Esophagus muscularis mucosa (tissue), 4 donors: Measurements from ENCODE around the gene S100A3. TPM values are rescaled to one million over a fixed set of nuclear protein-coding genes. Genes with fewer than 3 reads are reported as not detected.
"Not testable (repeated sequence)": the region's sequence is repeated elsewhere in the genome, so short reads cannot be mapped to it uniquely, and the experiment has no call there.

Experiments
- DNase-seq: peaks from one replicate; pipeline ENCODE4 v3.0.0-alpha.2; 2017; ENCODE audit errors: extremely low spot score
- H3K27ac ChIP-seq, 4 donors: fragments of 200-600 bp; sonication (generic); replicated peaks in 1 of 4; 1 replicate in 3 of 4; 2 replicates in 1 of 4; pipeline ENCODE4 v1.5.1; 2016 to 2019; ENCODE audit warnings: mild to moderate bottlenecking in 1 of 4
- H3K27me3 ChIP-seq, 4 donors: fragments of 200-600 bp; sonication (generic); one replicate each; pipeline versions ENCODE4 v1.5.1 to v1.6.0; 2016 to 2019
- H3K36me3 ChIP-seq, 4 donors: fragments of 200-600 bp; sonication (generic); one replicate each; pipeline ENCODE4 v1.5.1; 2016 to 2019
- H3K4me1 ChIP-seq, 4 donors: fragments of 200-600 bp; sonication (generic); one replicate each; pipeline ENCODE4 v1.5.1; 2016 to 2019
- H3K4me3 ChIP-seq, 4 donors: fragments of 200-600 bp; sonication (generic); 1 replicate in 2 of 4; 2 replicates in 2 of 4; pipeline ENCODE4 v1.5.1; 2016 to 2019; ENCODE audit warnings: mild to moderate bottlenecking in 4 of 4, moderate library complexity in 1 of 4
- H3K9me3 ChIP-seq, 4 donors: fragments of 200-600 bp; sonication (generic); 1 replicate in 3 of 4; 2 replicates in 1 of 4; pipeline ENCODE4 v1.5.1; 2016 to 2019
- CTCF ChIP-seq, 3 experiments: fragments of 200-600 bp in 2 of 3; fragments of 450-650 bp in 1 of 3; sonication (generic) in 2 of 3; IDR thresholded peaks; one replicate each; pipeline ENCODE4 v1.5.1; 2017 to 2019; ENCODE audit warnings: antibody characterized with exemption in 3 of 3, mild to moderate bottlenecking in 2 of 3, moderate library complexity in 1 of 3
- EP300 ChIP-seq: sonication (generic); formaldehyde crosslinking; IDR thresholded peaks from one replicate; pipeline ENCODE4 v1.6.1; 2017; ENCODE audit warnings: antibody characterized with exemption
- POLR2A ChIP-seq: fragments of 450-650 bp; IDR thresholded peaks from one replicate; pipeline ENCODE4 v1.6.1; 2017; ENCODE audit warnings: antibody characterized with exemption, moderate library complexity, mild to moderate bottlenecking, low read depth
- POLR2AphosphoS5 ChIP-seq, 2 donors: sonication (generic); formaldehyde crosslinking; IDR thresholded peaks; one replicate each; pipeline ENCODE4 v1.6.1; 2017; ENCODE audit warnings: antibody characterized with exemption in 2 of 2
- WGBS: methylation state at CpG from one replicate; pipeline ENCODE4 v1.1.5; 2018; 5-methylcytosine and 5-hydroxymethylcytosine counted together
- intact Hi-C: fragments of 100-400 bp; cut with DNase I; formaldehyde crosslinking; loops from one replicate; pipeline ENCODE4 v1.15.1; 2023
- total RNA-seq, 4 donors: library from RNA; depleted of rRNA; stranded (reverse); fragments of >200 nt; gene quantifications; one replicate each; pipeline versions ENCODE4 v1.1.0 to v1.2.1, GENCODE V29; 2016

The S100A3 gene
- total RNA-seq, 4 donors from 2014 or later, result 2.1 to 4.2 (median 2.7) TPM; not detected in 1

GRCh38 chr1:153527023-153527682 is 21.9 kb downstream of the S100A3 start:
- no peaks in the 10 kb centered on the region for H3K9me3 ChIP-seq
- no peak overlapping the region for H3K27ac ChIP-seq
- no peaks in the 10 kb centered on the region for H3K36me3 ChIP-seq
- H3K4me1 ChIP-seq, result peaks cover 8 to 22% (median 12%) of the 10 kb centered on the region in 4 donors
- no peaks in the 10 kb centered on the region for H3K27me3 ChIP-seq
- TF ChIP-seq CTCF (IDR thresholded peaks at IDR 0.05), result no peak
- no peak for TF ChIP-seq POLR2A
- no peak for TF ChIP-seq POLR2AphosphoS5 (IDR thresholded peaks at IDR 0.05)
- TF ChIP-seq EP300, result no peak
- intact Hi-C loops, result no loop called here
- H3K4me3 ChIP-seq, result no peak overlapping the region
- WGBS, result 89% methylated on average over 8 of the region's 8 CpGs
- no peak for DNase-seq

DNA sequence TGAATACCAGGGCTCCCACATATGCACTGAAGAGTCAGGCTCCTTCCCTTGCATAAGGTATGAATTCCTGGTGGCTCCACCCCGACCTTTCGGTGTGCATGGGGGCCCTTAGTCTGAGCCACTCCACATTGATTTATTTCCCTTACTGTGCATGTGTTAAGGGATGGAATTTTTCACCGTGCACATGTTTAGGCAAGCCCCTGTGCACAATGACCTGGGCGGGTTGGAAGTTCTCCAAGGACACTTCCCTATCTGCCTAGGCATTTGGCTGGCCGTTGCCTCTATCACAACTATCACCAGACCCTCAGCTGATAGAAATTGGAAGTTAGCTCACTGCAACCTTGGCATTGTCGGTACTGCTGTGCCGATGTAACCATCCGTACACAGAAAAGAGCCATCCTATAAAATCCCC is 22.9 kb downstream of the S100A3 start:
- no peaks in the 10 kb centered on the region for H3K9me3 ChIP-seq
- H3K36me3 ChIP-seq, result no peaks in the 10 kb centered on the region
- H3K27me3 ChIP-seq, result no peaks in the 10 kb centered on the region
- 64% methylated on average over 8 of the region's 8 CpGs for WGBS
- intact Hi-C loops, result no loop called here
- DNase-seq, result no peak
- H3K4me3 ChIP-seq, result no peak overlapping the region
- no peak for TF ChIP-seq POLR2A
- TF ChIP-seq CTCF (IDR thresholded peaks at IDR 0.05), result no peak
- no peak for TF ChIP-seq EP300
- no peak for TF ChIP-seq POLR2AphosphoS5 (IDR thresholded peaks at IDR 0.05)
- H3K27ac ChIP-seq, result no peak overlapping the region
- H3K4me1 ChIP-seq, result peaks cover 6 to 16% (median 8%) of the 10 kb centered on the region in 4 donors

DNA sequence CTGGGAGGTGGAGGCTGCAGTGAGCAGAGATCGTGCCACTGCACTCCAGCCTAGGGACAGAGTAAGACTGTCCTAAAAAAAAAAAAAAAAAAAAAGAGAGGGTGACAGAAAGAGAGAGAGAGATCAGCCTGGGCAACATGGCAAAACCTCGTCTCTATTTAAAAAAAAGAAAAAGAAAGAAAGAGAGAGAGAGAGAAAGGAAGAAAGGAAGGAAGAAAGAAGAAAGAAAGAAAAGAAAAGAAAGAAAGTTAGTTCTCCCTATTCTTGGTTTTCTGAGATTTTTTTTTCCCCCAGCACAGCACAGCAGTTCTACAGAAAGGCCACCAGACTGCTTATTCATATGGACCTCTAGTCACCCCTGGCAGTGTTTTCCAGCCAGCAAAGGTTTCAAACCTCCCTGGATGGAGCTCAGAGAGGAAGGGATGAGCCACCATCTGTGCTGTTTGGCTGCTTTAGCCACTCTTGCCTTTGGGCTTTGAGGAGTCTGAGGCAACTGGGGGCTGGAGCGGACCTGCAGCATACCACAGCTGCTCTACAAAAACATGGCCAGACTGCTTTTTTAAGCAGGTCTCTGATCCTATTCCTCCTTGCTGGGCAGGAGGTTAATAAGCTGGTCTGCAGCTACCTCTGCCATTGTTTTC is 23.9 kb downstream of the S100A3 start:
- TF ChIP-seq POLR2AphosphoS5 (IDR thresholded peaks at IDR 0.05) (no peak), CTCF (IDR thresholded peaks at IDR 0.05) (no peak), EP300 (no peak), POLR2A (no peak)
- H3K4me3 ChIP-seq, result no peak overlapping the region
- intact Hi-C loops, result no loop called here
- no peaks in the 10 kb centered on the region for H3K27me3 ChIP-seq
- no peak for DNase-seq
- no peaks in the 10 kb centered on the region for H3K9me3 ChIP-seq
- H3K27ac ChIP-seq, result no peak overlapping the region
- H3K36me3 ChIP-seq, result no peaks in the 10 kb centered on the region
- H3K4me1 ChIP-seq, result peaks cover 6 to 16% (median 8%) of the 10 kb centered on the region in 4 donors
- 53% methylated on average over 3 of the region's 3 CpGs for WGBS

GRCh38 chr1:153522353-153523048 is 26.6 kb downstream of the S100A3 start:
- peaks cover 6 to 16% (median 8%) of the 10 kb centered on the region in 4 donors for H3K4me1 ChIP-seq
- H3K9me3 ChIP-seq, intact Hi-C loops, DNase-seq, H3K27me3 ChIP-seq, H3K4me3 ChIP-seq, H3K27ac ChIP-seq, H3K36me3 ChIP-seq: not testable (repeated sequence)
- 80% methylated on average over 13 of the region's 14 CpGs for WGBS

DNA sequence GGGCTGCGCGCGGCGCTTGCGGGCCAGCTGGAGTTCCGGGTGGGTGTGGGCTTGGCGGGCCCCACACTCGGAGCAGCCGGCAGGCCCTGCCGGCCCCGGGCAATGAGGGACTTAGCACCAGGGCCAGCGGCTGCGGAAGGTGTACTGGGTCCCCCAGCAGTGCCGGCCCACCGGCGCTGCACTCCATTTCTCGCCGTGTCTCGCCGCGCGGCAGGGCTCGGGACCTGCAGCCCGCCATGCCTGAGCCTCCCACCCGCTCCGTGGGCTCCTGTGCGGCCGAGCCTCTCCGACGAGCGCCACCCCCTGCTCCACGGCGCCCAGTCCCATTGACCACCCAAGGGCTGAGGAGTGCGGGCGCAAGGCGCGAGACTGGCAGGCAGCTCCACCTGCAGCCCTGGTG is 27.2 kb downstream of the S100A3 start:
- H3K36me3 ChIP-seq, DNase-seq, H3K27ac ChIP-seq, H3K27me3 ChIP-seq, H3K4me3 ChIP-seq, intact Hi-C loops, H3K9me3 ChIP-seq: not testable (repeated sequence)
- H3K4me1 ChIP-seq, result peaks cover 6 to 16% (median 8%) of the 10 kb centered on the region in 4 donors
- 96% methylated on average over 35 of the region's 37 CpGs for WGBS
